Gastrocnemius medialis (tissue), 4 donors: ENCODE data around the gene UQCC2. TPM values are rescaled to one million over a fixed set of nuclear protein-coding genes. Genes with fewer than 3 reads are reported as not detected.

Source experiments
- ATAC-seq, 2 donors: fragments of 150-250 bp; one replicate each; pipeline ENCODE4 v1.9.1; 2016
- DNase-seq, 2 donors: peaks; one replicate each; pipeline ENCODE4 v3.0.0-alpha.2; 2019
- H3K27ac ChIP-seq, 4 donors: fragments of 200-600 bp; sonication (generic); 1 replicate in 1 of 4; 2 replicates in 3 of 4; pipeline ENCODE4 v1.5.1; 2016 to 2018; ENCODE audit warnings: mild to moderate bottlenecking in 2 of 4, moderate library complexity in 1 of 4
- H3K27me3 ChIP-seq, 3 donors: fragments of 200-600 bp; sonication (generic) in 2 of 3; 1 replicate in 1 of 3; 2 replicates in 2 of 3; pipeline versions ENCODE4 v1.5.1 to v1.6.0; 2016 to 2019; ENCODE audit warnings: mild to moderate bottlenecking in 1 of 3, moderate library complexity in 1 of 3
- H3K36me3 ChIP-seq, 2 donors: fragments of 200-600 bp; sonication (generic) in 1 of 2; one replicate each; pipeline ENCODE4 v1.5.1; 2017 to 2018
- H3K4me1 ChIP-seq, 2 donors: fragments of 200-600 bp; sonication (generic) in 1 of 2; one replicate each; pipeline ENCODE4 v1.5.1; 2016 to 2017; ENCODE audit warnings: mild to moderate bottlenecking in 2 of 2
- H3K4me3 ChIP-seq, 4 donors: fragments of 200-600 bp; sonication (generic) in 3 of 4; 1 replicate in 1 of 4; 2 replicates in 3 of 4; pipeline ENCODE4 v1.5.1; 2016 to 2019; ENCODE audit warnings: mild to moderate bottlenecking in 2 of 4
- H3K9me3 ChIP-seq, 3 donors: fragments of 200-600 bp; sonication (generic) in 2 of 3; 1 replicate in 1 of 3; 2 replicates in 2 of 3; pipeline ENCODE4 v1.5.1; 2016 to 2019
- POLR2A ChIP-seq, 2 donors: fragments of 450-650 bp; IDR thresholded peaks; one replicate each; pipeline ENCODE4 v1.6.1; 2017; ENCODE audit warnings: antibody characterized with exemption in 2 of 2, mild to moderate bottlenecking in 2 of 2, moderate library complexity in 2 of 2
- in situ Hi-C, 4 donors: fragments of 200-750 bp; cut with MboI; loops; one replicate each; pipeline versions ENCODE4 v1.15.0 to v1.8.0; 2017; ENCODE audit warnings: low sequenced_read_pairs in 4 of 4
- intact Hi-C: fragments of 100-400 bp; cut with DNase I; formaldehyde crosslinking; loops from one replicate; pipeline ENCODE4 v1.15.1; 2023; ENCODE audit warnings: low total_unique reads
- total RNA-seq, 4 donors: library from RNA; depleted of rRNA; stranded (reverse); fragments of >200 nt; gene quantifications; one replicate each; pipeline versions ENCODE4 v1.1.0 to v1.2.3, GENCODE V29; 2016
- TF ChIP-seq, protein P1 (sequence below), 5 experiments: fragments of 450-650 bp in 3 of 5; fragments of 200-600 bp in 2 of 5; sonication (generic) in 2 of 5; IDR thresholded peaks in 4 of 5; conservative IDR thresholded peaks in 1 of 5; 1 replicate in 4 of 5; 2 replicates in 1 of 5; pipeline ENCODE4 v1.5.1; 2016 to 2019; ENCODE audit warnings: antibody characterized with exemption in 5 of 5, mild to moderate bottlenecking in 3 of 5, moderate library complexity in 3 of 5

Gene UQCC2
- total RNA-seq, 4 donors from 2014 or later: 50.7 to 101 (median 63.5) TPM

DNA sequence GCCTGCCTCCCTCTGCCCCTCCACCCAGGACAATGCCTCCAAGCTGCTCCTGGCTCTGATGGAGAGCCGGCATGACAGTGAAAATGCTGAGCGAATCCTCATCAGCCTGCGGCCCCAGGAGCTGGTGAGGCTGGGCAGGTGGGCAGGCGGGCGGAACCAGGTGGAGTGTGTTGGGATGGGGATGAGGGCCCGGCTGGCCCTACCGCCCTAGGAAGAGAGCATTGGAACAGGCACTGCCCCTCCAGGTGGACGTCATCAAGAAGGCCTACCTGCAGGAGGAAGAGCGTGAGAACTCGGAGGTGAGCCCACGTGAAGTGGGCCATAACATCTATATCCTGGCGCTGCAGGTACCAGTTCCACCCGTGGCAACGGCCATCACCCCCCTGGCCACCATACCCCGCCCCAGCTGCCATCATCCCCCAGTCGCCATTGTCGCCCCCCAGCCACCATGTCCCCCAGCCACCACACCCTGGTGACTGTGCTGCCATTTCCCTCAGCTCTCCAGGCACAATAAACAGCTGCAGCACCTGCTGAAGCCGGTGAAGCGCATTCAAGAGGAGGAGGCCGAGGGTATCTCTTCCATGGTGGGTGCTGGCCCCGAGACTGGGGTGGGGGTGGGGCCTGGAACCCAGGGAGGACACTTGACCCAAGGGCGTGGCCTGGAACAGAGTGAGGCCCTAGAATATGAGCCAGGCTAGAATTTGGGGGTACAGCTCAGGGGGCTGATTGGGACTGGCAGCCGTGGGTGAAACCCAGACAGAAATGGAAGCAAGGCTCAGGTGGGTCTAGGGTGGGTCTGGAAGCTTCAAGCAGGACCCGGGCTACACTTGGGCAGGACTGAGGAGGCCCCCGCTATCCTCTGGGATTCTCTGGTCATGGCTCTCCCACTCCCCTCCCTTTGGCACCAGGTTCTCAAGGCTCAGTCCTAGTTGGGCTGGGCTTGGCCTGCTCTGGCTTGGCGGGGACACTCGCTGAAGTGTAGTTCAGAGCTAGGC lies 24.2 kb downstream of the UQCC2 start:
- Histone ChIP-seq H3K4me3 (no peak overlapping the region), H3K9me3 (no peaks in the 10 kb centered on the region), H3K27me3 (no peaks in the 10 kb centered on the region), H3K4me1 (peaks cover 6 to 11% of the 10 kb centered on the region in 2 donors), H3K27ac (no peak overlapping the region), H3K36me3 (no peaks in the 10 kb centered on the region)
- in situ Hi-C loops: no loop called here
- no peak for ATAC-seq
- TF ChIP-seq, protein P1, sequence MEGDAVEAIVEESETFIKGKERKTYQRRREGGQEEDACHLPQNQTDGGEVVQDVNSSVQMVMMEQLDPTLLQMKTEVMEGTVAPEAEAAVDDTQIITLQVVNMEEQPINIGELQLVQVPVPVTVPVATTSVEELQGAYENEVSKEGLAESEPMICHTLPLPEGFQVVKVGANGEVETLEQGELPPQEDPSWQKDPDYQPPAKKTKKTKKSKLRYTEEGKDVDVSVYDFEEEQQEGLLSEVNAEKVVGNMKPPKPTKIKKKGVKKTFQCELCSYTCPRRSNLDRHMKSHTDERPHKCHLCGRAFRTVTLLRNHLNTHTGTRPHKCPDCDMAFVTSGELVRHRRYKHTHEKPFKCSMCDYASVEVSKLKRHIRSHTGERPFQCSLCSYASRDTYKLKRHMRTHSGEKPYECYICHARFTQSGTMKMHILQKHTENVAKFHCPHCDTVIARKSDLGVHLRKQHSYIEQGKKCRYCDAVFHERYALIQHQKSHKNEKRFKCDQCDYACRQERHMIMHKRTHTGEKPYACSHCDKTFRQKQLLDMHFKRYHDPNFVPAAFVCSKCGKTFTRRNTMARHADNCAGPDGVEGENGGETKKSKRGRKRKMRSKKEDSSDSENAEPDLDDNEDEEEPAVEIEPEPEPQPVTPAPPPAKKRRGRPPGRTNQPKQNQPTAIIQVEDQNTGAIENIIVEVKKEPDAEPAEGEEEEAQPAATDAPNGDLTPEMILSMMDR (IDR thresholded peaks at IDR 0.05 in 4 of 5, conservative IDR thresholded peaks at IDR 0.05 in 1 of 5): no peak
- TF ChIP-seq POLR2A (IDR thresholded peaks at IDR 0.05): no peak
- DNase-seq: no peak
- intact Hi-C loops: no loop called here

DNA sequence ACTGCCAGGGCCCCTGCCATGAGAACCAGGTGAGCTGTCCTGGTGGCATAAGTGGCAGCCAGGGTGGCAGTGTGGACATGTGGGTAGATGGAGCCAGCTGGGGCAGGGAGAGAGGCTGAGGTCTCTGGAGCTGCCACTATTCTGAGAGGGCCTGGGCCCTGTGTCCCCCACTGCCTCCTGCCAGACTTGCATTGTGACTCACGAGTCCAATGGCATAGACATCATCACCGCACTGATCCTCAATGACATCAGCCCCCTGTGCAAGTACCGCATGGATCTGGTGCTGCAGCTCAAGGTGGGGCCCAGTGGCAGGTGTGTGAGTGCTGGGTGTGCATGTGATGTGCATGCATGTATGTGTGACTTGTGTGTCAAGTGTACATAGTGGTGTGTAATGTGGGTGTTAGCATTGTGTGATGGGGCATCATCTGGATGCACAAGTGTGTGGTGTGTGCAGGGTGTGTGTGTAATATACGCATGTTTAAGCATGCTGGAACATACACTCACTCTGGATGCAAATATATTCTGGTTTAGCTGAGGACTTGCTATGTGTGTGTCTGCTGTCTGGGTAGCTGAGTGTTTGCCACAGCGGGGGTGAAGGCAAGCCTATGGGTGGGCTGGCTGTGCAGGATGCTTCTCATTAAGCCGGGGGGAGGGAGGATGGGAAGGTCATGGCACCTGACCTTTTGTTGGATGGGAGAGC lies 25.1 kb downstream of the UQCC2 start:
- DNase-seq (no peak), ATAC-seq (no peak)
- TF ChIP-seq, protein P1 (IDR thresholded peaks at IDR 0.05 in 4 of 5, conservative IDR thresholded peaks at IDR 0.05 in 1 of 5): no peak
- no peak for TF ChIP-seq POLR2A (IDR thresholded peaks at IDR 0.05)
- H3K36me3 ChIP-seq: no peaks in the 10 kb centered on the region
- no peaks in the 10 kb centered on the region for H3K27me3 ChIP-seq
- H3K9me3 ChIP-seq: no peaks in the 10 kb centered on the region
- intact Hi-C loops (no loop called here), in situ Hi-C loops (no loop called here)
- H3K4me1 ChIP-seq: peaks cover 0 to 2% of the 10 kb centered on the region in 2 donors
- H3K4me3 ChIP-seq: no peak overlapping the region
- H3K27ac ChIP-seq: no peak overlapping the region

DNA sequence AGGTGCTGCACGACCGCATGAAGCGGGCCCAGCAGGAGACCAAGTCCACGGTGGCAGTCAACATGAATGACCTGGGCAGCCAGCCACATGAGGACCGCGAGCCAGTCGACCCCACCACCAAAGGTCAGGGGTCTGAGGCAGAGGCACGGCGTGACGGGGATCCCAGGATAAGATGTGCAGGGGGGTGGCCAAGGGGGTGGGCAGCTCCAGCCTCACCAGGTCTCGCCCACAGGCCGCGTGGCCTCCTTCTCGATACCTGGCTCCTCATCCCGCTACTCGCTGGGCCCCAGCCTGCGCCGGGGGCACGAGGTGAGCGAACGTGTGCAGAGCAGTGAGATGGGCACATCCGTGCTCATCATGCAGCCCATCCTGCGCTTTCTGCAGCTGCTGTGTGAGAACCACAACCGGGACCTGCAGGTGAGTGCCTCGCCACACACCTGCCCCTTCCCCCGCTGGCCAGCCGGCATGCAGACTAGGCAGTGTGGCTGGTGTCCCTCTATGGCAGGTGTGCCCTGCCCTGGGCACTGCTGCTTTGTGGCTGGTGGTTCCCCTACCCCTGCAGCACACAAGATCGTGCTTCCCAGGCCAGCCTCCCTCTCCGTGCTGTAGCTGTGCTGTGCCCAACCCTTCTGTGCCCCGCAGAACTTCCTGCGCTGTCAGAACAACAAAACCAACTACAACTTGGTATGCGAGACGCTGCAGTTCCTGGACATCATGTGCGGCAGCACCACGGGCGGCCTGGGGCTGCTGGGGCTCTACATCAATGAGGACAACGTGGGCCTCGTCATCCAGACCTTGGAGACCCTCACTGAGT lies 25.9 kb downstream of the UQCC2 start:
- intact Hi-C loops: no loop called here

DNA sequence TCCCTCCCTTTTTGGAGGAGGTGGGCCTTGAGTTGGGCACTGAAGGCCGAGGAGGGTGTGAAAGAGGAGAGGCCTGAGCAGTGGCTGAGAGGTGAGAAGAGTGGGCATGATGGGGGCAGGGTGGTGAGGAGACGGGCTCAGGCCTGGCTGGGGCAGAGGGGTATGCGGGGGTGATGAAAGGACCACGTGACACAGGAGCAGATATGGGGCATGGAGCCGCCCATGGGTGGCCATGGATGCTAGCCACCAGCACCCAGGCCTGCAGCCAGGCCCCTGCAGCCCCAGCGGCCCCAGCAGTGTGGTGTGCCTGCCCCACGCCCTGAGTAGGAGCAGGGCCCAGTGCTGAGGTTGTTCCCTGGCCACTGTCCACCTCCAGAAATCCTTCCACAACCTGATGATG lies 26.5 kb downstream of the UQCC2 start:
- intact Hi-C loops: no loop called here
- Histone ChIP-seq H3K36me3 (no peaks in the 10 kb centered on the region), H3K9me3 (no peaks in the 10 kb centered on the region), H3K27me3 (no peaks in the 10 kb centered on the region), H3K4me1 (no peaks in the 10 kb centered on the region), H3K27ac (no peak overlapping the region), H3K4me3 (no peak overlapping the region)
- in situ Hi-C loops: no loop called here
- no peak for DNase-seq
- no peak for ATAC-seq
- TF ChIP-seq POLR2A (IDR thresholded peaks at IDR 0.05): no peak
- TF ChIP-seq, protein P1 (IDR thresholded peaks at IDR 0.05 in 4 of 5, conservative IDR thresholded peaks at IDR 0.05 in 1 of 5): no peak

More for the DNA sequence above, 25.9 kb downstream of the UQCC2 start:
- ATAC-seq (no peak), DNase-seq (no peak)
- Histone ChIP-seq H3K9me3 (no peaks in the 10 kb centered on the region), H3K4me3 (no peak overlapping the region), H3K36me3 (no peaks in the 10 kb centered on the region), H3K27ac (no peak overlapping the region), H3K4me1 (no peaks in the 10 kb centered on the region), H3K27me3 (no peaks in the 10 kb centered on the region)
- no peak for TF ChIP-seq POLR2A (IDR thresholded peaks at IDR 0.05)
- TF ChIP-seq, protein P1 (IDR thresholded peaks at IDR 0.05 in 4 of 5, conservative IDR thresholded peaks at IDR 0.05 in 1 of 5): no peak
- in situ Hi-C loops: no loop called here
